ENCODE measurements around the gene SNAPC4.

DNA sequence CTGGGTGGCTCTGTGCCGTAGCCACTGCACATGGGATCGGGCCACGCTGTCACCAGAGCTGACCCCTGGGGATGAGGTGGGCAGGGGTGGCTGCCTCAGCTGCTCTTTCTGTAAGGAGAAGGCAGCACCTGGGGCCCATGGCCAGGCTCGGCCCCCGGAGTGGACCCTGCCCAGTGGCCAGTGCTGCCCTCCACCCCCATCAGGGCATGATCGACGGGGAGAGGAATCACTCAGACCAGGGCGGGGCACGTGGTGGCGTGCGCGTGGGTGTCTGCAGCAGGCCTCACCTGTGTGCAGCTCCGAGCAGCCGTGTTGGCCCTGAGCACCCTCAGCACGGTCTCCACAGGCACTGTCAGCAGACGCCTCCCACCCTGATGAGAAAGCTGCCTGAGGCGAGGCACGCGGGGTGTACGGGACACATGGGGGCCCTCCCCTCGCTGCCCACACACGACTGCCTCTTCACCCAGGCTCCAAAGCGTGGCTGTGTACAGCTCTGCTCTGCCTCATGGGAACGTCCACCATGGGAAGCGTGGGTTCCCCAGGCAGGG, 17.9 kb downstream of the SNAPC4 start:
- TF ChIP-seq, protein P1, sequence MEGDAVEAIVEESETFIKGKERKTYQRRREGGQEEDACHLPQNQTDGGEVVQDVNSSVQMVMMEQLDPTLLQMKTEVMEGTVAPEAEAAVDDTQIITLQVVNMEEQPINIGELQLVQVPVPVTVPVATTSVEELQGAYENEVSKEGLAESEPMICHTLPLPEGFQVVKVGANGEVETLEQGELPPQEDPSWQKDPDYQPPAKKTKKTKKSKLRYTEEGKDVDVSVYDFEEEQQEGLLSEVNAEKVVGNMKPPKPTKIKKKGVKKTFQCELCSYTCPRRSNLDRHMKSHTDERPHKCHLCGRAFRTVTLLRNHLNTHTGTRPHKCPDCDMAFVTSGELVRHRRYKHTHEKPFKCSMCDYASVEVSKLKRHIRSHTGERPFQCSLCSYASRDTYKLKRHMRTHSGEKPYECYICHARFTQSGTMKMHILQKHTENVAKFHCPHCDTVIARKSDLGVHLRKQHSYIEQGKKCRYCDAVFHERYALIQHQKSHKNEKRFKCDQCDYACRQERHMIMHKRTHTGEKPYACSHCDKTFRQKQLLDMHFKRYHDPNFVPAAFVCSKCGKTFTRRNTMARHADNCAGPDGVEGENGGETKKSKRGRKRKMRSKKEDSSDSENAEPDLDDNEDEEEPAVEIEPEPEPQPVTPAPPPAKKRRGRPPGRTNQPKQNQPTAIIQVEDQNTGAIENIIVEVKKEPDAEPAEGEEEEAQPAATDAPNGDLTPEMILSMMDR (IDR thresholded peaks at IDR 0.05): no peak
- no peak for TF ChIP-seq POLR2A (IDR thresholded peaks at IDR 0.05)
